Effector CD4-positive, alpha-beta T cell (primary cell): ENCODE measurements around the gene INSIG2.

Source experiments
- DNase-seq: peaks from one replicate; pipeline ENCODE4 v3.0.0-alpha.2; 2020

INSIG2 gene

DNA sequence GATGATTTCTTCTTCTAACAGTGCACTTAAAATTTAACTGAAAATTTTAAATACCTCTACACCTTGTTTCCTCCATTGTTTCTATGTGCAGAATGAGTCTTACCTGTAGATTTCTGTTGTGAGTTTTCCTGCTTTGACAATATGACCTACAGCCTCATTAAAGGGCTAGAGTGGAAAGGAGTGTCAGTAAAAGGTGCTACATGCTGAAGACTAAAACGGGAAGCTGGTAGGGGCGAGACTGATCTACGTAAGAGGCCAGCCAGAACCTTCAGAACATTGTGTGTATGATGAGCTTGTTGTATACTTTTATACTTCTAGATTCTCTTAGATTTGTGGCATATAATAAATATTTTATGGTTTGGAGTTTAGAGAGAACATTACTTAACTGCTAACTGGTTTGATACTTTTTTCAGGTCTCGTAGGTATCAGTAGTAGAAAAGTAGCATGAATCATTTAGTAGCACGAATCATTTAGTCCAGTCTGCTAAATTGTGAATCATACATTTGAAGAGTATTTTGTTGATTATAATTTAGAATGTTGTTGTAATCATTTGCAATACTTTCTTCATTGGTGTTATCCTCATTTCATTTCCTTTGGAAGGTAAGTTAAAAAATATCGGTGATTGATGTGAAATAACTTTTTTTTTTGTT lies 14.3 kb downstream of the INSIG2 start:
- no peak for DNase-seq

- DNase-seq: no peak
These were observed 16.0 kb downstream of the INSIG2 start for GRCh38 chr2:118103951-118104940.

- DNase-seq: no peak
These were observed 17.2 kb downstream of the INSIG2 start for GRCh38 chr2:118105497-118105896.

DNA sequence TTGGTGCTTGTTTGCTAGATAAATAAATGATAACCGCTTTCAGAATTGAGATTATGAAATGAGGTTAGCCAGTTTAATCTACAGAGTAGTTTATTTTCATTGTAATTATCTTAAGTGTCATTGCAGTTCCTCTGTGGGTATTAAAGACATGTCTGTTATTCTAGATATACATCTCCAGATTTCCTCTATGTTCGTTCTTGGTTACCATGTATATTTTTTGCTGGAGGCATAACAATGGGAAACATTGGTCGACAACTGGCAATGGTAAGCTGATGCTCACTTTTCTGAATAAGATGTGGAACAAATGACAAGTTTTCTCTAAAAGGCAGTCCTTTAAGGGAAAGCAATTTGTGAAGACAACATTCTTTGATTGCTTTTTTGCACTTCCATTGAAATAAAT lies 18.7 kb downstream of the INSIG2 start:
- no peak for DNase-seq

- DNase-seq: no peak
These were observed 22.0 kb downstream of the INSIG2 start for GRCh38 chr2:118110310-118110709.

DNA sequence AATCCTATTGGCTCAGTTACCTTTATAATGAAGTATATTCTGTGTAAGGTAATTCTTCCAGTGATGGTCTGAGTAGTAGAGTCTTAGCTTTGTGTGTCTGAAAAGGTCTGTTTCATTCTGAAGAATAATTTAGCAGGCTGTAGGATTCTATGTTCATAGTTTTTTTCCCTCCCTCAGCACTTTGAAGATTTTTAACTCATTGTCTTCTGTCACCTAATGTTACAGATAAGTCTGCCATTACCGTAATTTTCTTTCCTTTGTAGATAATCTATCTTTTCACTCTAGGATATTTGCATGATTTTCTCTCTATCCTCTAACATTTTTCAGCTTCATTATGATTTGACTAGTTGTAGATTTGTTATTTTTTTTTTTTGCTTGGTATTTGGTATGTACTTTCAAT lies 22.7 kb downstream of the INSIG2 start:
- no peak for DNase-seq

DNA sequence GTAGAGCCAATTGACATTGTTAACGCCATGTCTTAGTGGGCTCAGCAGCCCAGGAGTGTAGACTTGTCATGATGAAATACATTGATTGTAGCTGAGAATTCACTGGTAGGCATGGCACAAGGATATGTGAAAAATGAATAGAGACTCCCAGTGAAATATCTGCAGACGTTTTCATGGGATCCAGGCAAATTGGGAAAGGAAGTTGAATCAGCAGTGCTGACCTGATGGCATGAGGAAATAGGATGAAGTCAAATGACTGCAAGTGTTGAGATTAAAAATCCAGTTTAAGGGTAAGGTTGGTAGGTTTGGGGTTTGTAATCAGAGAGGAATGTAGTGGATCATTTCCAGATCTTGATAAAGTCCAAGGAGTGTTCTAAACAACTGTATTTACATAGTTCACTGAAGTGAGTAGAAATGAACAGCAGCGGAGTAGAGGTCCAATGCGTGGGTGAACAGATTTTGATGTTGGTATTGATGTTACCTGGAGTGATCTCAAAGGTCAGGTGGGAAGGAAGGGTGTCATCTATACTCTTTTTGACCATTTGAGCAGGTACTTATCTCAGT lies 24.6 kb downstream of the INSIG2 start:
- DNase-seq: no peak

GRCh38 chr2:118114863-118115262 lies 26.6 kb downstream of the INSIG2 start:
- DNase-seq: no peak

DNA sequence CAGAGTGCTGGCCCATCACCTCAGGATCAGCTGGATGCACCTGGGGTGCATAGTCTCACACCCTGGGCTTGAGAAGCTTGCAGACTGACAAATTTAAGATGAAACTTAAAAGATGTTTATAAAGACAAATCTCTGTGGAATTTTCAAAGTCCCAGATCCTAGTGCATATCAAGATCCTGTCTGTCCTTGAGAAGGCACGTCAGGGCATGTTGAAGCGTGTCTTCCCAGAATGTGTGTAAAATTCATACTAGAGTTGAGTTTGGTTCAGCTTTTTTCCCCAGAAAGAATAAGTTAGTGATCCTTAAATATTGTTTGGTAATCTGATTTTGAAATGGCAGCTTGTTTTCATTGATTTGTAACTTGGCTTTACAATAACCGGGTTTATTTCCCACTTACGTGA lies 27.5 kb downstream of the INSIG2 start:
- no peak for DNase-seq

DNA sequence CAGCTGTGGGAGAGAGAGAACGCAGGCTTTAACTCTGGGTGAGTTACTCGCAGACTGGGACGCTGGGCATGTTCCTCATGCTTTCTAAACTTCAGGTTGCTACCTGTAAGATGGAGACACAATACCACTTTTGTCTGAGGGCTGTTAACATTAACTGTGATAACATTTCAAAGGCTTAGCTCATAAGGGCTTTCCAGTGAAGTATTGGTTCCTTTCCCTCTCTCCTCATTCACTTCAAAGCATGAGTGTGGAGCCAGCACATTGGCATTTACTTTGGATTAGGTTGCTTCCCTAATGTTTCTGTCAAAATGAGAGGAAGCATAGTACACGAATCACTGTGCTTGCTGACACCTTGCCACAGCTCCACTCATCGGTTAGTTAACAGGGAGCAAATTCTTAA lies 30.2 kb downstream of the INSIG2 start:
- no peak for DNase-seq

DNA sequence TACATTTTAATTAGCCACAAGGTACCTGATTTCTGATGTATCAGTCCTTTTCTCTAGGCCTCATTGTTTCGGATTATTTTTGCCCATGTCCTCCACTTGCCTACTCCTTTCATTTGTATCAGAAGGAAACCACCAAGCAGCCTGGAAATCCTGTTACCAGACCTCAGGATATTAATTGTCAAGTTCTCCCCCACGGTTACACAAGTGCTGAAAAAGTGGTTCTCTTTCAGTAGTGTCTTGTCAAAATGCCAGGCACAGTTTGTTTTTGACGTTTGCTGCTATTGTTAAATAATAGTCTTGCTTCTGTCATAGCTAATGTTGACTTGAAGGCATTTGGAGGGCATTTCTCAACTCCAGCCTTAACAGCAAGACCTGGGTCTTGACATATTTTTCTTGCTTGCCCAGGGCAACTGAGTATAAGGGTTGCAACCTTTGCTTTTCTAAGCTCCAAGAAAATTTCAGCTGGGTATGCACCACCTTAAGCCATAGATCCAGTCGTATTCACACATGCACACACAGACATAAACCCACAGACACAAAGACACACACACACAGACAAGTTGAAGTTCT lies 31.0 kb downstream of the INSIG2 start:
- DNase-seq: no peak

DNA sequence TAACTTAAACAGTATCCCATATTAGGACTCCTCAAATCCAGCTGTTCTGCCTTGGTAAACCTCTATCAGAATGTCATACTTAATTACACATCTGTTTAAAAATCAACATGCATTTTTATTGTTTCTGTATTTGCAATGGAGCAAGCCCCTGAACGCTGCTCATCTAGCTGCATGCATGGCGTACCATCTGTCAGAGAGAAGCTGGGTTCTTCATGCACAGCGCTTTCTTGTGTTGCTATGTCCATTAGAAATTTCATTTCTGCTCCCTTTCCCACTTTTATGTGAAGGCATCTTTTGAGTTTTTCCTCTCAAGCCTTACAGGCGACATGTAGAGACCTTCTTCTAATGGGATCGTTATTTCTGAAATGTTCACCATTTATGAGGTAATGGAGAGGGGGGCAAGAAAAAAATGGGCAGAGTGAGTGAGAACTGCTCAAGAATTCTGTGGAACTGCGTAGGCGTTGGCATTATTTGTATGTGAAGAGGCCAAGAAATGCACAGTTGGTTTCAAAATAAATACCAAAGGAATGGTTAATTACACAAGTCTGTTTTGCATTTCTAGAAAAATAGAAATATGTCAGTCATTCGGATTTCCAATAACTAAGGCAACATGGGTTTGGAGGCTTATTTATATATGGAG lies 31.6 kb downstream of the INSIG2 start:
- no peak for DNase-seq

GRCh38 chr2:118120401-118120780 lies 32.1 kb downstream of the INSIG2 start:
- no peak for DNase-seq

GRCh38 chr2:118121101-118121500 lies 32.8 kb downstream of the INSIG2 start:
- no peak for DNase-seq

DNA sequence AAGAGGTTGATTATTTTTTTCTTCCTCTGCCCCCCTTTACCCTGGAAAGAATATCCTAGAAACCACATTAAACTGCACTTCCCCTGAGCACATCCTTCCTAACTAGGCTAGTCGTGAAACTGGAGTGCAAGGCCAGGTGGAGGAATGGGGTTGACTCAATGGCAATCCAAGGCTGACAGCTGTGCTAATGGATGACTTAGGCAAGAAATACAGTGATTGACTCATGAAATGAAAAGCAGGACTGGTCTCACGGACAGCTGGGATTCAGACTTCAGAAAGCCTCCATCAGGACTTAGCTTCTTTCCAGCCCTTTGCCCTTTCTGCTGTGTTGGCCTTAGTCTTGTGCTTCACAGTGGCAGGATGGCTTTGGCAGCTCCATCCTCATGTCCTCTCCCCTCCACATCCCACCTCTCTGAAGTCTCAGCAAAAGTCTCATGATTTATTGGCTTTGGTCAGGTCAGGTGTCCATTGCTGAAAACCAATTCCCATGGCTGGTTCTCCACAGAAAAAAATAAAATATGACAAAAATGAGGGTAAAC lies 33.8 kb downstream of the INSIG2 start:
- DNase-seq: no peak

GRCh38 chr2:118122594-118123281 lies 34.5 kb downstream of the INSIG2 start:
- no peak for DNase-seq

GRCh38 chr2:118123561-118124232 lies 35.4 kb downstream of the INSIG2 start:
- DNase-seq: no peak

DNA sequence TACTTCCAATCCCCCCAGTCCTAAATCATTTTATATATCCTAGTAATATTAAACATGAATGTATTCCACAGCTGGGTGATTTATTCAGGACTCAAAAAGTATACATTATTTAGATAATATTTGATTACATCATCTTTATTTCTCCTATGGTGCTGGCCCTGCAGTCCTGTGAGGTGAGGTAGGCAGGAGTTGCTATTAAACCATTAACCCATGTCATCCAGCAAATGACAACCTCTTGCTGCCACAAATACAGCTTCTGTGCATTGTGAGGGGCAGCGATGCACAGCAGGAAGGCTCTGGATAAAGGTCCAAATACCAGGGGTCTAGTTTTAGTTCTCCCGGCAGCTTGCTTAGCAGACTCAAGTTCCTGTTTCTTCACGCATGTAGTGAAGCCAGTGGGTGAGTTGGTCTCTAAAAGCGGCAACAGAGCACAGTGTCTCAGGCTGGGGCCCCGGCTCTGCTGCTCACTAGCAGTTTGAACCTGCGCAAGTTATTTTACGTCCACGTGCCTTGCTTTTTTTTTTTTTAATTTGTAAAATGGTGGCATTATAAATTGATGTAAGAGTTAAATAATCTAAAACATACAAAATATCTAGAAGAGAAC lies 36.1 kb downstream of the INSIG2 start:
- DNase-seq: no peak

DNA sequence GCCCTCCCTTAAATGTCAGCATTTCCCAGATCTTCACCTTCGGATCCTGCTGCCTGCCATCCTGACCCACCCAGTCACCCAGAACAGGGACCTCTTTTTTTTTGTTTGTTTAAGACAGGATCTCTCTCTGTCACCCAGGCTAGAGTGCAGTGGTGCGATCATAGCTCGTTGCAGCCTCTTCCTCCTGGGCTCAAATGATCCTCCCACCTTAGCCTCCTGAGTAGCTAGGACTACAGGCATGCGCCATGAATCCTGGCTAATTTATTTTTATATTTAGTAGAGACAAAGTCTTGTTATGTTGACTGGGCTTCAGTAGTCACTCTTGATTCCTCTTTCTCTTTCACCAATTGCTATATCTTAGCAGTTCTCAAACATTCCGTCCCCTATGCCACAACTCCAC lies 39.0 kb downstream of the INSIG2 start:
- DNase-seq: no peak

- DNase-seq: no peak
These were observed 40.6 kb downstream of the INSIG2 start for GRCh38 chr2:118128826-118129225.

DNA sequence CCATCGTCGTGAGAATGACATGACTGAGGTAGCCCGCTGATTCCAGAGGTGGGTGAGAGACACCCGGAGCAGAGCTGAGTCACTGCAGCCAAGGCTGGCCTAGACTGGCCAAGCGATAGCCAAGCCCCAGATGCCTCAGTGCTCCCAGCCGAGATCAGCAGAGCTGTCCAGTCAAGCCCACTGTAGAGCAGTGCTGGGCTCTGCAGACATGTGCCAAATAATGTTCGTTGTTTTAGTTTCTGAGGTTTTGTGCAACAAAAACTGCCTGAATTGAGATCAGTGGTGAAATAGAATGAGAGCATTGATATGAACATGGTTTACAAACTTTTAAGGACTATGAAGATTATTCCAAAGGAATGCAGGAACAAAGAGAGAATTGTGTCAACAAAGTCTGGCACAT lies 42.1 kb downstream of the INSIG2 start:
- no peak for DNase-seq
